Osteocyte (in vitro differentiated cells): ENCODE results near the gene UNC45A. TPM values are rescaled to one million over a fixed set of nuclear protein-coding genes. Genes with fewer than 3 reads are reported as not detected.

Experiments used
- DNase-seq: peaks from one replicate; pipeline ENCODE4 v3.0.0; 2021; ENCODE audit warnings: mixed read lengths; ENCODE audit not compliant: unreplicated experiment; ENCODE audit errors: extremely low spot score
- H3K27ac Mint-ChIP-seq: one replicate; pipeline ENCODE4 v1.8.0; 2021; ENCODE audit warnings: mild to moderate bottlenecking, mixed read lengths; ENCODE audit not compliant: unreplicated experiment
- H3K27me3 Mint-ChIP-seq: one replicate; pipeline ENCODE4 v1.8.0; 2021; ENCODE audit warnings: mixed read lengths; ENCODE audit not compliant: unreplicated experiment
- H3K36me3 Mint-ChIP-seq: one replicate; pipeline ENCODE4 v1.8.0; 2021; ENCODE audit warnings: mixed read lengths; ENCODE audit not compliant: unreplicated experiment
- H3K4me1 Mint-ChIP-seq: one replicate; pipeline ENCODE4 v1.8.0; 2021; ENCODE audit warnings: mixed read lengths; ENCODE audit not compliant: unreplicated experiment
- H3K4me3 Mint-ChIP-seq: one replicate; pipeline ENCODE4 v1.8.0; 2021; ENCODE audit warnings: mild to moderate bottlenecking, moderate library complexity, mixed read lengths; ENCODE audit not compliant: unreplicated experiment
- H3K9me3 Mint-ChIP-seq: one replicate; pipeline ENCODE4 v1.8.0; 2021; ENCODE audit warnings: mixed read lengths; ENCODE audit not compliant: unreplicated experiment
- total RNA-seq: library from RNA; stranded (reverse); gene quantifications from 2 replicates; pipeline ENCODE4 v1.2.1, GENCODE V29; 2021
- TF ChIP-seq, protein P1 (sequence below): fragments of 200-600 bp; sonication (generic); IDR thresholded peaks from 2 replicates; pipeline ENCODE4 v1.5.0; 2021; ENCODE audit warnings: antibody characterized with exemption, mild to moderate bottlenecking, moderate library complexity

The UNC45A gene
- total RNA-seq, 1 donor from 2014 or later: 83.0 TPM

DNA sequence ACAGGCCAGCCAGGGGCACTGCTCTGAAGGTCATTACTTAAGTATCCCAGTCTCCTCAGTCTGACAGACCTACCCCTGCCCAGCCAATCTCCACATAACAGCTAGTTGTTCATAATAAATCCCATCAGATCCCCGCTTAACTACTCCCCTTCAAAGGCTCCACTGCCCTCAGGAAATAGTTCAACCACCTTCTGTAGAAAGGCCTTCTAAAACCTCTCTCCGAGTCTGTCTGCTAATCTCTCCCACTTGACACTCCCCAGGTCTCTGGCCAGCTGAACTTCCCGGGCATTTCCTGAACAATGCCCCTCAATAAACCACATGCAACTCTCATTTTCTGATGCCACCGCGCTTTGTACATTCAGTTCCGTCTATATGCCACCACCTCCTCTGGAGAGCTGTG lies 53.2 kb downstream of the UNC45A start:
- Mint-ChIP-seq H3K4me3 (peak overlapping the region; percentile 11), H3K36me3 (no peaks in the 10 kb centered on the region), H3K4me1 (peaks cover 38% of the 10 kb centered on the region), H3K27me3 (no peaks in the 10 kb centered on the region), H3K9me3 (no peaks in the 10 kb centered on the region), H3K27ac (peak overlapping the region; percentile 80)
- no peak for DNase-seq
- TF ChIP-seq, protein P1, sequence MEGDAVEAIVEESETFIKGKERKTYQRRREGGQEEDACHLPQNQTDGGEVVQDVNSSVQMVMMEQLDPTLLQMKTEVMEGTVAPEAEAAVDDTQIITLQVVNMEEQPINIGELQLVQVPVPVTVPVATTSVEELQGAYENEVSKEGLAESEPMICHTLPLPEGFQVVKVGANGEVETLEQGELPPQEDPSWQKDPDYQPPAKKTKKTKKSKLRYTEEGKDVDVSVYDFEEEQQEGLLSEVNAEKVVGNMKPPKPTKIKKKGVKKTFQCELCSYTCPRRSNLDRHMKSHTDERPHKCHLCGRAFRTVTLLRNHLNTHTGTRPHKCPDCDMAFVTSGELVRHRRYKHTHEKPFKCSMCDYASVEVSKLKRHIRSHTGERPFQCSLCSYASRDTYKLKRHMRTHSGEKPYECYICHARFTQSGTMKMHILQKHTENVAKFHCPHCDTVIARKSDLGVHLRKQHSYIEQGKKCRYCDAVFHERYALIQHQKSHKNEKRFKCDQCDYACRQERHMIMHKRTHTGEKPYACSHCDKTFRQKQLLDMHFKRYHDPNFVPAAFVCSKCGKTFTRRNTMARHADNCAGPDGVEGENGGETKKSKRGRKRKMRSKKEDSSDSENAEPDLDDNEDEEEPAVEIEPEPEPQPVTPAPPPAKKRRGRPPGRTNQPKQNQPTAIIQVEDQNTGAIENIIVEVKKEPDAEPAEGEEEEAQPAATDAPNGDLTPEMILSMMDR: no peak

DNA sequence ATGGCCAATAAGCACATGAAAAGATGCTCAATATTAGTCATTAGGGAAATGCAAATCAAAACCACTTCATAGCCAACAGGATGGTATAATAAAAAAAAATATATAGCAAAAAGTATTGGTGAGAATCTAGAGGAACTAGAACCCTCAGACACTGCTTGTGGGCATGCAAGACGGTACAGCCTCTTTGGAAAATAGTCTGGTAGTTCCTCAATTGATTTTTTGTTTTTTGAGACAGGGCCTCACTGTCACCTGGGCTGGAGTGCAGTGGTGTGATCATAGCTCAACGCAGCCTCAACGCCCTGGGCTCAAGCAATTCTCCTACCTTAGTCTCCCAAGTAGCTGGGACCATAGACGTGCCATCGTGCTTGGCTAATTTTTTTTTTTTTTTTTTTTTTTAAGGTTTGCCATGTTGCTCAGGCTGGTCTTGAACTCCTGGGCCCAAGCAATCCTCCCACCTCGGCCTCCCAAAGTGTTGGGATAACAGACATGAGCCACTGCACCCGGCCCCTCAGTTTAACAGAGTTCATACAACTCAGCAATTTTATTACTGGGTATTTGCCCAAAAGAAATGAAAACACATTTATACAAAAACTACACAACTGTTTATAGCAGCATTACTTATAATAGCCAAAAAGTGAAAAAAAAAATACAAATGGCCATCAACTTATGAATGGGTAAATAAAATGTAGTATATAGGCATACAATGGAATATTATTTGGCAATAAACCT lies 54.1 kb downstream of the UNC45A start:
- Mint-ChIP-seq H3K4me3 (no peak overlapping the region), H3K4me1 (peaks cover 42% of the 10 kb centered on the region), H3K27me3 (no peaks in the 10 kb centered on the region), H3K9me3 (no peaks in the 10 kb centered on the region), H3K36me3 (peaks cover under 1% of the 10 kb centered on the region), H3K27ac (peak overlapping the region; percentile 80)
- no peak for DNase-seq
- TF ChIP-seq, protein P1: no peak

- Mint-ChIP-seq H3K4me3 (no peak overlapping the region), H3K27ac (no peak overlapping the region), H3K4me1 (peaks cover 45% of the 10 kb centered on the region), H3K9me3 (no peaks in the 10 kb centered on the region), H3K27me3 (no peaks in the 10 kb centered on the region), H3K36me3 (peaks cover 2% of the 10 kb centered on the region)
- no peak for DNase-seq
- TF ChIP-seq, protein P1: no peak
Observed at GRCh38 chr15:90990446-90990845, 55.4 kb downstream of the UNC45A start.

- H3K4me1 Mint-ChIP-seq: peaks cover 48% of the 10 kb centered on the region
- H3K9me3 Mint-ChIP-seq: no peaks in the 10 kb centered on the region
- no peaks in the 10 kb centered on the region for H3K27me3 Mint-ChIP-seq
- H3K36me3 Mint-ChIP-seq: peaks cover 2% of the 10 kb centered on the region
- H3K27ac Mint-ChIP-seq: peak overlapping the region; percentile 83
- no peak for DNase-seq
- H3K4me3 Mint-ChIP-seq: peak overlapping the region; percentile 35
- TF ChIP-seq, protein P1: no peak
Observed at GRCh38 chr15:90991587-90992285, 56.7 kb downstream of the UNC45A start.

GRCh38 chr15:90994059-90994416 lies 59.0 kb downstream of the UNC45A start:
- TF ChIP-seq, protein P1: no peak
- DNase-seq: no peak
- Mint-ChIP-seq H3K4me3 (peak overlapping the region; percentile 100), H3K9me3 (no peaks in the 10 kb centered on the region), H3K27ac (peak overlapping the region; percentile 100), H3K27me3 (no peaks in the 10 kb centered on the region), H3K4me1 (peaks cover 31% of the 10 kb centered on the region), H3K36me3 (peaks cover 13% of the 10 kb centered on the region)
